IMR-90 (cell line): ENCODE measurements around the gene SLC6A20. TPM values are rescaled to one million over a fixed set of nuclear protein-coding genes. Genes with fewer than 3 reads are reported as not detected.

Experiments
- ATAC-seq: fragments of 200-7000 bp; cut with Tn5 transposase; 2 replicates; pipeline ENCODE4 v1.9.1; 2020; ENCODE audit warnings: low read depth, mild to moderate bottlenecking, moderate library complexity
- BruUV-seq: library from RNA; stranded (reverse); fragments of 400-500 nt; replicated peaks from 2 replicates; lab custom pipeline; 2021; lab: Mats Ljungman, UMichigan
- CTCF ChIA-PET: fragments of 300-600 bp; formaldehyde crosslinking; extraction: SDS; loops from one replicate; lab custom pipeline; 2021; ENCODE audit warnings: antibody characterized with exemption; lab: Yijun Ruan, JAX
- POLR2A ChIA-PET: fragments of 300-600 bp; sonication (Branson Sonifier 250); formaldehyde crosslinking; loops from one replicate; lab custom pipeline; 2022; ENCODE audit warnings: antibody characterized with exemption; ENCODE audit not compliant: unreplicated experiment; lab: Charles Lee
- DNase-seq: peaks from one replicate; pipeline ENCODE4 v3.0.0; 2013
- H2AFZ ChIP-seq: replicated peaks from 2 replicates; pipeline ENCODE3; 2013; ENCODE audit warnings: low read length, mild to moderate bottlenecking; ENCODE audit not compliant: poor library complexity
- H2AK5ac ChIP-seq: 2 replicates; pipeline ENCODE4 v1.6.1; 2013; ENCODE audit warnings: low read depth, low read length, inconsistent platforms
- H2AK9ac ChIP-seq: replicated peaks from 2 replicates; pipeline ENCODE3; 2013; ENCODE audit warnings: mild to moderate bottlenecking, low read depth, low read length, moderate library complexity; ENCODE audit not compliant: poor library complexity
- H2BK120ac ChIP-seq: 2 replicates; pipeline ENCODE4 v1.6.1; 2013; ENCODE audit warnings: low read depth, low read length, inconsistent platforms
- H2BK15ac ChIP-seq: 3 replicates; pipeline ENCODE4 v1.6.1; 2013; ENCODE audit warnings: low read depth, low read length, inconsistent platforms
- H2BK20ac ChIP-seq: 2 replicates; pipeline ENCODE4 v1.6.1; 2013; ENCODE audit warnings: low read depth, mild to moderate bottlenecking, inconsistent platforms, low read length, moderate library complexity
- H2BK5ac ChIP-seq: 2 replicates; pipeline ENCODE4 v1.6.1; 2013; ENCODE audit warnings: mild to moderate bottlenecking, low read depth, low read length, inconsistent platforms; ENCODE audit not compliant: poor library complexity, severe bottlenecking
- H3K14ac ChIP-seq: replicated peaks from 2 replicates; pipeline ENCODE4 v1.6.1; 2013; ENCODE audit warnings: low read depth, low read length, inconsistent platforms
- H3K18ac ChIP-seq: 2 replicates; pipeline ENCODE4 v1.6.1; 2013; ENCODE audit warnings: low read depth, low read length, control low read depth
- H3K23ac ChIP-seq: 2 replicates; pipeline ENCODE4 v1.6.1; 2013; ENCODE audit warnings: low read depth, low read length, inconsistent platforms
- H3K27ac ChIP-seq: 2 replicates; pipeline ENCODE4 v1.5.1; 2013; ENCODE audit warnings: mild to moderate bottlenecking, control low read depth, low read length; ENCODE audit not compliant: insufficient read depth
- H3K27me3 ChIP-seq: 2 replicates; pipeline ENCODE4 v1.6.1; 2013; ENCODE audit warnings: low read length; ENCODE audit not compliant: control insufficient read depth, insufficient read depth
- H3K36me3 ChIP-seq: 2 replicates; pipeline ENCODE4 v1.6.1; 2013; ENCODE audit warnings: low read length, mixed read lengths; ENCODE audit not compliant: control insufficient read depth, insufficient read depth
- H3K4ac ChIP-seq: 2 replicates; pipeline ENCODE4 v1.6.1; 2013; ENCODE audit warnings: low read depth, low read length, inconsistent platforms
- H3K4me1 ChIP-seq: 2 replicates; pipeline ENCODE4 v1.6.1; 2013; ENCODE audit warnings: low read length, mixed read lengths; ENCODE audit not compliant: control insufficient read depth, insufficient read depth
- H3K4me2 ChIP-seq: 2 replicates; pipeline ENCODE4 v1.6.1; 2013; ENCODE audit warnings: low read depth, mild to moderate bottlenecking, control low read depth, low read length, moderate library complexity
- H3K4me3 ChIP-seq: 2 replicates; pipeline ENCODE4 v1.5.1; 2013; ENCODE audit warnings: low read depth, mild to moderate bottlenecking, control low read depth, low read length, moderate library complexity; ENCODE audit not compliant: insufficient read depth
- H3K56ac ChIP-seq: 2 replicates; pipeline ENCODE4 v1.6.1; 2013; ENCODE audit warnings: low read length, inconsistent platforms; ENCODE audit not compliant: insufficient read depth; ENCODE audit errors: extremely low read depth
- H3K79me1 ChIP-seq, 2 experiments: 2 replicates each; pipeline ENCODE4 v1.6.1; 2013; ENCODE audit warnings: low read length in 2 of 2, inconsistent platforms in 1 of 2, low read depth in 1 of 2
- H3K9ac ChIP-seq: 2 replicates; pipeline ENCODE4 v1.6.1; 2013; ENCODE audit warnings: low read depth, low read length, control low read depth
- H3K9me1 ChIP-seq: 2 replicates; pipeline ENCODE4 v1.6.1; 2013; ENCODE audit warnings: low read length, inconsistent platforms; ENCODE audit not compliant: insufficient read depth
- H3K9me3 ChIP-seq: 2 replicates; pipeline ENCODE4 v1.6.1; 2013; ENCODE audit warnings: low read length; ENCODE audit not compliant: control insufficient read depth, insufficient read depth
- H4K20me1 ChIP-seq: 2 replicates; pipeline ENCODE4 v1.6.1; 2013; ENCODE audit warnings: low read length, inconsistent platforms; ENCODE audit not compliant: insufficient read depth
- H4K5ac ChIP-seq: 2 replicates; pipeline ENCODE4 v1.6.1; 2013; ENCODE audit warnings: mild to moderate bottlenecking, low read depth, low read length, control low read depth
- H4K8ac ChIP-seq, 2 experiments: 2 replicates each; pipeline ENCODE4 v1.6.1; 2013; ENCODE audit warnings: low read depth in 2 of 2, low read length in 2 of 2, control low read depth in 1 of 2, inconsistent platforms in 1 of 2
- H4K91ac ChIP-seq: 2 replicates; pipeline ENCODE4 v1.6.1; 2013; ENCODE audit warnings: low read depth, low read length, inconsistent platforms; ENCODE audit not compliant: insufficient read depth
- FOS ChIP-seq: fragments of 150-350 bp; IDR thresholded peaks from 2 replicates; pipeline ENCODE4 v1.6.1; 2016; ENCODE audit warnings: low read depth, low read length
- MXI1 ChIP-seq: IDR thresholded peaks from 2 replicates; pipeline ENCODE4 v1.6.1; 2012; ENCODE audit warnings: low read depth, mild to moderate bottlenecking, low read length, moderate library complexity, borderline replicate concordance
- RAD21 ChIP-seq: IDR thresholded peaks from 2 replicates; pipeline ENCODE4 v1.6.1; 2012; ENCODE audit warnings: low read length, improper control_type of control experiment
- RCOR1 ChIP-seq: IDR thresholded peaks from 2 replicates; pipeline ENCODE4 v1.6.1; 2012; ENCODE audit warnings: mild to moderate bottlenecking, low read length, improper control_type of control experiment; ENCODE audit not compliant: insufficient replicate concordance
- RFX5 ChIP-seq: IDR thresholded peaks from 2 replicates; pipeline ENCODE4 v1.8.0; 2012; ENCODE audit warnings: low read depth, mild to moderate bottlenecking, low read length, moderate library complexity
- USF2 ChIP-seq: fragments of 150-350 bp; IDR thresholded peaks from 2 replicates; pipeline ENCODE4 v1.6.1; 2017; ENCODE audit warnings: mild to moderate bottlenecking, antibody characterized with exemption, low read length, low read depth
- WGBS, 2 experiments: methylation state at CpG; one replicate each; pipeline versions ENCODE4 v1.1.5 to v1.1.7; 2013; ENCODE audit warnings: missing lambda C conversion rate in 2 of 2; ENCODE audit not compliant: insufficient read length in 1 of 2; ENCODE audit errors: extremely low coverage in 2 of 2; 5-methylcytosine and 5-hydroxymethylcytosine counted together
- dilution Hi-C: fragments of 300-500 bp; cut with HindIII; formaldehyde crosslinking; loops from one replicate; pipeline ENCODE4 v1.14.3; 2018; ENCODE audit warnings: low sequenced_read_pairs; ENCODE audit not compliant: unreplicated experiment
- in situ Hi-C: fragments of 300-500 bp; cut with MboI; formaldehyde crosslinking; loops from 3 replicates; pipeline ENCODE4 v1.14.3; 2019; ENCODE audit warnings: low sequenced_read_pairs, inconsistent platforms, mixed read lengths
- intact Hi-C: fragments of 100-400 bp; cut with micrococcal nuclease; formaldehyde crosslinking; loops from 2 replicates; pipeline ENCODE4 v1.10.0; 2022
- polyA plus RNA-seq, 3 experiments: library from polyadenylated mRNA; depleted of rRNA; stranded (reverse); fragments of >200 nt; gene quantifications; 2 replicates each; pipeline ENCODE4 v1.2.3, GENCODE V29; 2012; ENCODE audit warnings: low replicate concordance in 1 of 3
- total RNA-seq: library from RNA; depleted of rRNA; stranded (reverse); fragments of >200 nt; gene quantifications from 2 replicates; pipeline ENCODE4 v1.2.3, GENCODE V29; 2012
- TF ChIP-seq, protein P1 (sequence below): fragments of 150-350 bp; IDR thresholded peaks from 2 replicates; pipeline ENCODE4 v1.6.1; 2016; ENCODE audit warnings: low read depth, mild to moderate bottlenecking, low read length, moderate library complexity, borderline replicate concordance

Gene SLC6A20
- total and polyA plus RNA-seq, 2 of the 4 experiments (the other 2 are of a cell fraction) = not detected

GRCh38 chr3:45795509-45795881, 841 bp downstream of the SLC6A20 start (continued):
- no peak for TF ChIP-seq RCOR1
- no peak for TF ChIP-seq RFX5
- no peak for TF ChIP-seq MXI1

DNA sequence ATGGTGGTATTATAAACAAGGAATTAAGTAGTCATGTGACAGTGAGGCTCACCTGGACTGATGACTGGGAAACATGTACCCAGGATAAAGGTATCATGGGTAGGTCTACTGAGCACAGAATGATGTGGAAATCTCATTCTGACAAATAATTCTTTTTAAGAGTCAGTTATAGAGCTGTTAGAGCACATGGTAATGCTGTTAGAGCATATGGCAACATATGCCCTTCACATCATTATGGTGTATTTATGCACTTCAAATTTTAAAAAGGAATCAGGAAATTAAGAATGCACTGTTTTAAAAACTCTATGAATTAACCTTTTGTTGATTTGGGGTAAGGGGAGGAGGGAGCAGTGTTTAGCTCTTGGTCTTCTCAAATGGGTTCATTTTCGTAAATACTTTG, 1.7 kb downstream of the SLC6A20 start:
- H2BK20ac ChIP-seq = no peak overlapping the region
- H3K79me1 ChIP-seq = no peaks in the 10 kb centered on the region
- no peak overlapping the region for H3K4me2 ChIP-seq
- no peak overlapping the region for H4K91ac ChIP-seq
- no peaks in the 10 kb centered on the region for H3K36me3 ChIP-seq
- no peak overlapping the region for H2BK15ac ChIP-seq
- H2AFZ ChIP-seq = no peak overlapping the region
- no peaks in the 10 kb centered on the region for H3K9me1 ChIP-seq
- no peak overlapping the region for H2BK5ac ChIP-seq
- H3K9me3 ChIP-seq = peaks cover 6% of the 10 kb centered on the region
- no peak overlapping the region for H3K4me3 ChIP-seq
- intact Hi-C loops = no loop called here
- no peak overlapping the region for H3K4ac ChIP-seq
- H3K56ac ChIP-seq = no peak overlapping the region
- H3K4me1 ChIP-seq = peaks cover 5% of the 10 kb centered on the region; the same call in 1 of the 2 replicates
- H3K18ac ChIP-seq = no peak overlapping the region
- in situ Hi-C loops = no loop called here
- no peaks in the 10 kb centered on the region; the same call in none of the 2 replicates for H4K20me1 ChIP-seq
- DNase-seq (no peak), ATAC-seq (no peak)
- no peak overlapping the region for H2AK5ac ChIP-seq
- H2BK120ac ChIP-seq = no peak overlapping the region
- H3K9ac ChIP-seq = no peak overlapping the region
- no peak overlapping the region for H4K8ac ChIP-seq
- BruUV-seq = no TSS peak
- dilution Hi-C loops = no loop called here
- ChIA-PET POLR2A (no interaction called here), CTCF (interaction anchor here (0.6 kb wide), 1 partner anchor 170 kb away, joined by 3 read pairs; no protein-coding TSS in a partner anchor)
- no CpG with 5 or more reads among the region's 1 CpG for WGBS, 2 experiments
- H3K14ac ChIP-seq = no peak overlapping the region
- H3K27me3 ChIP-seq = peaks cover 87% of the 10 kb centered on the region
- H3K23ac ChIP-seq = no peak overlapping the region
- H4K5ac ChIP-seq = no peak overlapping the region
- H2AK9ac ChIP-seq = no peak overlapping the region
- TF ChIP-seq USF2 (no peak), RAD21 (no peak), FOS (no peak)
- TF ChIP-seq, protein P1, sequence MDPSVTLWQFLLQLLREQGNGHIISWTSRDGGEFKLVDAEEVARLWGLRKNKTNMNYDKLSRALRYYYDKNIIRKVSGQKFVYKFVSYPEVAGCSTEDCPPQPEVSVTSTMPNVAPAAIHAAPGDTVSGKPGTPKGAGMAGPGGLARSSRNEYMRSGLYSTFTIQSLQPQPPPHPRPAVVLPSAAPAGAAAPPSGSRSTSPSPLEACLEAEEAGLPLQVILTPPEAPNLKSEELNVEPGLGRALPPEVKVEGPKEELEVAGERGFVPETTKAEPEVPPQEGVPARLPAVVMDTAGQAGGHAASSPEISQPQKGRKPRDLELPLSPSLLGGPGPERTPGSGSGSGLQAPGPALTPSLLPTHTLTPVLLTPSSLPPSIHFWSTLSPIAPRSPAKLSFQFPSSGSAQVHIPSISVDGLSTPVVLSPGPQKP = no peak
- no peak overlapping the region for H3K27ac ChIP-seq
